GM11168 (cell line): ENCODE results near the gene TEX38.

Experiments used
- in situ Hi-C: fragments of 300-500 bp; cut with MboI; formaldehyde crosslinking; loops from one replicate; pipeline ENCODE4 v1.12.0; 2022; ENCODE audit warnings: low sequenced_read_pairs; ENCODE audit not compliant: unreplicated experiment

The TEX38 gene

GRCh38 chr1:46719689-46720088, 48.0 kb downstream of the TEX38 start:
- in situ Hi-C loops = loop anchor here (10.0 kb wide), 2 partner anchors 105 to 275 kb away; partner anchors contain the start of gene MOB3C

- in situ Hi-C loops = loop anchor here (10.0 kb wide), 1 partner anchor 276 kb away; no protein-coding TSS in a partner anchor
These were observed 48.7 kb downstream of the TEX38 start for GRCh38 chr1:46720319-46720718.

GRCh38 chr1:46721204-46721603, 49.5 kb downstream of the TEX38 start:
- in situ Hi-C loops = loop anchor here (10.0 kb wide), 1 partner anchor 276 kb away; no protein-coding TSS in a partner anchor

- in situ Hi-C loops = loop anchor here (10.0 kb wide), 1 partner anchor 277 kb away; no protein-coding TSS in a partner anchor
These were observed 50.1 kb downstream of the TEX38 start for GRCh38 chr1:46721686-46722205.
